Rectal smooth muscle tissue (tissue), 1 donor: Measurements from ENCODE around the gene PRR16.

Source experiments
- H3K27ac ChIP-seq: one replicate; pipeline ENCODE4 v1.7.0; 2013; ENCODE audit warnings: low read depth, low read length, inconsistent platforms
- H3K27me3 ChIP-seq: one replicate; pipeline ENCODE4 v1.7.0; 2013; ENCODE audit warnings: low read length; ENCODE audit not compliant: control insufficient read depth, insufficient read depth
- H3K36me3 ChIP-seq: one replicate; pipeline ENCODE4 v1.7.0; 2013; ENCODE audit warnings: low read length; ENCODE audit not compliant: control insufficient read depth, insufficient read depth
- H3K4me1 ChIP-seq: one replicate; pipeline ENCODE4 v1.7.0; 2013; ENCODE audit warnings: low read length; ENCODE audit not compliant: control insufficient read depth, insufficient read depth
- H3K4me3 ChIP-seq: one replicate; pipeline ENCODE4 v1.7.0; 2013; ENCODE audit warnings: low read length
- H3K9ac ChIP-seq: one replicate; pipeline ENCODE4 v1.7.0; 2013; ENCODE audit warnings: low read length

PRR16 gene

GRCh38 chr5:120610145-120610544 is 146.0 kb downstream of the PRR16 start:
- no peaks in the 10 kb centered on the region for H3K27me3 ChIP-seq
- H3K27ac ChIP-seq, result no peak overlapping the region
- H3K9ac ChIP-seq, result no peak overlapping the region
- H3K4me1 ChIP-seq, result peaks cover 4% of the 10 kb centered on the region
- no peaks in the 10 kb centered on the region for H3K36me3 ChIP-seq
- H3K4me3 ChIP-seq, result no peak overlapping the region

GRCh38 chr5:120613729-120614128 is 149.6 kb downstream of the PRR16 start:
- peaks cover 4% of the 10 kb centered on the region for H3K4me1 ChIP-seq
- no peaks in the 10 kb centered on the region for H3K27me3 ChIP-seq
- no peak overlapping the region for H3K9ac ChIP-seq
- H3K27ac ChIP-seq, result no peak overlapping the region
- H3K4me3 ChIP-seq, result no peak overlapping the region
- no peaks in the 10 kb centered on the region for H3K36me3 ChIP-seq

GRCh38 chr5:120614531-120615180 is 150.6 kb downstream of the PRR16 start:
- peaks cover 4% of the 10 kb centered on the region for H3K4me1 ChIP-seq
- no peaks in the 10 kb centered on the region for H3K27me3 ChIP-seq
- no peak overlapping the region for H3K9ac ChIP-seq
- no peak overlapping the region for H3K4me3 ChIP-seq
- no peak overlapping the region for H3K27ac ChIP-seq
- H3K36me3 ChIP-seq, result no peaks in the 10 kb centered on the region

GRCh38 chr5:120615967-120616645 is 152.0 kb downstream of the PRR16 start:
- Histone ChIP-seq H3K27me3 (no peaks in the 10 kb centered on the region), H3K4me1 (peaks cover 4% of the 10 kb centered on the region), H3K27ac (no peak overlapping the region), H3K36me3 (no peaks in the 10 kb centered on the region), H3K9ac (no peak overlapping the region), H3K4me3 (no peak overlapping the region)

- H3K27ac ChIP-seq, result no peak overlapping the region
- no peaks in the 10 kb centered on the region for H3K36me3 ChIP-seq
- no peak overlapping the region for H3K4me3 ChIP-seq
- H3K9ac ChIP-seq, result no peak overlapping the region
- H3K27me3 ChIP-seq, result no peaks in the 10 kb centered on the region
- H3K4me1 ChIP-seq, result no peaks in the 10 kb centered on the region
These were observed 157.2 kb downstream of the PRR16 start for GRCh38 chr5:120621339-120621738.

GRCh38 chr5:120624021-120624563 is 160.0 kb downstream of the PRR16 start:
- H3K27ac ChIP-seq, result no peak overlapping the region
- no peak overlapping the region for H3K9ac ChIP-seq
- H3K36me3 ChIP-seq, result no peaks in the 10 kb centered on the region
- H3K4me1 ChIP-seq, result no peaks in the 10 kb centered on the region
- no peak overlapping the region for H3K4me3 ChIP-seq
- no peaks in the 10 kb centered on the region for H3K27me3 ChIP-seq

GRCh38 chr5:120628156-120628555 is 164.1 kb downstream of the PRR16 start:
- H3K27me3 ChIP-seq, result no peaks in the 10 kb centered on the region
- H3K4me3 ChIP-seq, result no peak overlapping the region
- H3K36me3 ChIP-seq, result no peaks in the 10 kb centered on the region
- H3K27ac ChIP-seq, result no peak overlapping the region
- no peaks in the 10 kb centered on the region for H3K4me1 ChIP-seq
- H3K9ac ChIP-seq, result no peak overlapping the region

- H3K9ac ChIP-seq, result no peak overlapping the region
- H3K27ac ChIP-seq, result no peak overlapping the region
- no peak overlapping the region for H3K4me3 ChIP-seq
- H3K36me3 ChIP-seq, result no peaks in the 10 kb centered on the region
- H3K4me1 ChIP-seq, result no peaks in the 10 kb centered on the region
- H3K27me3 ChIP-seq, result no peaks in the 10 kb centered on the region
These were observed 166.4 kb downstream of the PRR16 start for GRCh38 chr5:120630550-120630949.

GRCh38 chr5:120631611-120632010 is 167.5 kb downstream of the PRR16 start:
- Histone ChIP-seq H3K9ac (no peak overlapping the region), H3K36me3 (no peaks in the 10 kb centered on the region), H3K27ac (no peak overlapping the region), H3K27me3 (no peaks in the 10 kb centered on the region), H3K4me3 (no peak overlapping the region), H3K4me1 (no peaks in the 10 kb centered on the region)

GRCh38 chr5:120632430-120632829 is 168.3 kb downstream of the PRR16 start:
- Histone ChIP-seq H3K27me3 (no peaks in the 10 kb centered on the region), H3K36me3 (no peaks in the 10 kb centered on the region), H3K4me3 (no peak overlapping the region), H3K9ac (no peak overlapping the region), H3K27ac (no peak overlapping the region), H3K4me1 (no peaks in the 10 kb centered on the region)

GRCh38 chr5:120638449-120638848 is 174.3 kb downstream of the PRR16 start:
- no peak overlapping the region for H3K27ac ChIP-seq
- H3K27me3 ChIP-seq, result no peaks in the 10 kb centered on the region
- no peaks in the 10 kb centered on the region for H3K4me1 ChIP-seq
- H3K4me3 ChIP-seq, result no peak overlapping the region
- H3K9ac ChIP-seq, result no peak overlapping the region
- H3K36me3 ChIP-seq, result no peaks in the 10 kb centered on the region

- Histone ChIP-seq H3K4me1 (no peaks in the 10 kb centered on the region), H3K9ac (no peak overlapping the region), H3K27ac (no peak overlapping the region), H3K4me3 (no peak overlapping the region), H3K27me3 (no peaks in the 10 kb centered on the region), H3K36me3 (no peaks in the 10 kb centered on the region)
These were observed 176.7 kb downstream of the PRR16 start for GRCh38 chr5:120640778-120641177.

GRCh38 chr5:120644516-120644915 is 180.4 kb downstream of the PRR16 start:
- Histone ChIP-seq H3K27ac (no peak overlapping the region), H3K36me3 (no peaks in the 10 kb centered on the region), H3K4me3 (no peak overlapping the region), H3K27me3 (no peaks in the 10 kb centered on the region), H3K4me1 (no peaks in the 10 kb centered on the region), H3K9ac (no peak overlapping the region)
